Activated T-cell treated with anti-CD3 and anti-CD28 coated beads for 48 hours (primary cell): ENCODE results near the gene ADAM15.

Experiments
- DNase-seq: peaks from one replicate; pipeline ENCODE4 v3.0.0-alpha.2; 2020; ENCODE audit warnings: low read depth

The ADAM15 gene

DNA sequence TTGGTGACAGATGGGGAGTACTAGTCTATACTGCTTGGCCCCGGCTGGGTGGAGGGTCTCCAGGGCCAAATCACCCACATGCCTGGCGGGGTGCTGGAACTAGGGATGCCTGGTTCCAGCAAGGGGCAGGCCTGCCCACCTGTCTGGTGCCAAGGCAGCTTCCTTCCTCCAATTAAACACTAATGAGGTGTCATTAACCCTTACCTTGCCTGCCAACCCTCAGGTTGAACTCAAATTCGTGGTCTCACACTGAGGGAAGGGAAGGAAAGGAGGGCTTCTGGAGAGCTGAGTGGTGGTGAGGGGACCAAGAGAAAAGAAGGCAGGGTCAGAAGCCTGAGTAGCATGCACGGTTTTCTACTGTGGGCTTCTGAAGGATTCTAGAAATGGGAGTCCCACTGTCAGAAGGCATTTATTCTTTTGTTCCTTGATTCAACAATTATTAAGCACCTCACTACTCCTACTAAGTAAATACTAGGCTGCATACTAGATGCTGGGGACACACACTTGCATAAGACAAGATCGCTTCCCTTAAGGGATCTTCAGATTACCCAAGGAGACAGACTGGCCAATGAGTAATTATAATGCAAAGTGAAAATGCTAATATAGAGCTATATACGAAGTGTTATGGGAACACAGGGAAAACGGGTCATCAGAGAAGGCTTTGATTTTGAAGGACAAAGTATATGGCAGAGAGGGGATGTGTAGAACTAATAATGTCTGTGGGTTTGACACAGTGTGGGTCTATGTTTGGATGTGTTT lies 21.6 kb downstream of the ADAM15 start:
- no peak for DNase-seq

GRCh38 chr1:155073377-155074242 lies 22.5 kb downstream of the ADAM15 start:
- DNase-seq: no peak

- no peak for DNase-seq
These were observed 24.4 kb downstream of the ADAM15 start for GRCh38 chr1:155075535-155075934.

GRCh38 chr1:155076371-155076770 lies 25.3 kb downstream of the ADAM15 start:
- DNase-seq: no peak

DNA sequence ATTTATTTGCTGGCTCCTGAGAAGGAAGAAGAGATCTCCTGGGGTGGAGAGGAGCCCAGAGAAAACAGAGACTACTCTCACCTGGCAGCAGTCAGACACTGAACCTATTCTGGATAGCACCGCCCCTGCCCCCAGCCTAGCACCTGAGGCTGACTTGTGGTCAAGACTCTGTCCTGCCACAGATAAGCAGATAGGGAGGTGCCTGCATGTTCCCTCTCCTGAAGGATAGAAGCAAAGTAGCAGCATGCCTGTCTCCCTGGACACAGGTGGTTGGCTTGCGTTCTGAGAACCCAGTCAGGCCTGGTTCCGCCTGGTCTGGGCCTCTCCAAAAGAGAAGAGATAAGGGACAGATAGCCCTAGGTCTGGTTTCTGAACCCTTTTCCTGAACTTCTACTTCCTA lies 26.2 kb downstream of the ADAM15 start:
- DNase-seq: no peak

DNA sequence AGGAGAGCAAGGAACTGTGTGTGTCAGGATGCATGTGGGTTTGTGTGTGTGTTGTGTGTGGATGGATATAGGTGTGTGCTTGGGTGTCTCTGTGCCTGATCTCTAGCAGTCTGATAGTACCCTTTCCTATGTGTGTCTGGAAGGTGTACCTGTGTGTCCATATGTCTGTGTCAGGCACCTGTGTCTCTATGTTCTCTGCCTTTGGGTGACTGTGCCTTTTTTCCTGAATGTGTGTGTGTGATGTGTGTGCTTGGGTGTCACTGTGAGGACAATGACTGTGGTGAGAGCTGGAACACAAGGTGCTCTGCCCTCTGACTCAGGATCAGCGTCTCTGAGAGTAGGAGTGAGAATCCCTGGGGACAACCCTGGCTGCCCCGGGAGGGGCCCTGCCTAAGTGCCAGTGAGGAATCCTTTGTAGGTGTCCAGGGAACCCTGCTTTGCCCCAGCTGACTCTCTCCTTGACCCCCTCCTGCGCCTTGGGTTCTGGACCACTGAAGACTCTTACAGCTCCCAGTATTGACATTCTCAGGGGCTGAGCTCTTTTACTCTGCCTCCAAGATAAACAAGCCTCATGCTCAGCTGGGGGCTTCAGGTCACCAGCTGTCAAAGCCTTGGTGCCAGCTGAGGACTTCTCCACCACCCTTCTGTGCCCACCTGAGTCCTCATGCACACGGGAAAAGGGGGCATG lies 26.8 kb downstream of the ADAM15 start:
- no peak for DNase-seq

GRCh38 chr1:155078469-155079209 lies 27.5 kb downstream of the ADAM15 start, which contains the start of gene EFNA3:
Gene EFNA3, plus strand, starts transcription at chr1:155078837. Its CDS starts 105 bp downstream, at chr1:155078942.
- DNase-seq: peak; percentile 66

- DNase-seq: no peak
These were observed 28.0 kb downstream of the ADAM15 start for GRCh38 chr1:155079210-155079486.

- DNase-seq: no peak
These were observed 28.6 kb downstream of the ADAM15 start for GRCh38 chr1:155079487-155080311.

GRCh38 chr1:155080312-155081228 lies 29.5 kb downstream of the ADAM15 start:
- no peak for DNase-seq

- DNase-seq: no peak
These were observed 30.6 kb downstream of the ADAM15 start for GRCh38 chr1:155081472-155082300.

- no peak for DNase-seq
These were observed 31.4 kb downstream of the ADAM15 start for GRCh38 chr1:155082301-155083051.

- DNase-seq: no peak
These were observed 32.0 kb downstream of the ADAM15 start for GRCh38 chr1:155083052-155083541.

GRCh38 chr1:155083865-155084721 lies 33.0 kb downstream of the ADAM15 start:
- DNase-seq: no peak

- DNase-seq: peak; percentile 89
These were observed 33.8 kb downstream of the ADAM15 start for GRCh38 chr1:155084722-155085503.

DNA sequence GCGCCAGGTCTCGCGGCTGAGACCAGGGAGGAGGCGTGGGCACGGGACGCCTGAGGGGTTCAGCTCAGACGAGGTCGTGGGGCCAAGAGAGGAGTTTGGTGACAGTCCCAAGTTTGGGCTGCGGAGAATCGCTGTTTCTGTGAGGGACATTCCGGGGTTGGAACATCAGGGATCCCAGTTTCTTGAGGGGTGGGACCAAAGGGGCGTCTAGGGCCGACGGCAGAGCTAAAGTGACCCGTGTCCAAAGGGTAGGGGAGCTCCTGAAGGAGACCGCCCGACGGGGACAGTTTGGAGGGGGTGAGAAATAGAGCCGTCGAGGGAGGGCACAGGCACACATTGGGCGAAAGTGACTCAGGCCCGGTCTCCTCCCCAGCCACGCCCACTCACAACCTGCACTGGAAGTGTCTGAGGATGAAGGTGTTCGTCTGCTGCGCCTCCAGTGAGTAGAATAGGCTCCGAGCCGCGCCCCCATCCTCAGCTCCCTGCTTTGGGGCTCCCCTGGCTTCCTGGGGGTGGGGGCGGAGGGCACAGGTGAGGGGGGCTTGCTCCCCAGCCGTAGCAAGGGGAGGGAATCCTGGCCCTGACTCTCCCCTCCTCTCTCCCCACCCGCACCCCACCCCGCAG lies 34.5 kb downstream of the ADAM15 start:
- peak; percentile 72 for DNase-seq
